Astrocyte (in vitro differentiated cells and primary cell): ENCODE results near the gene NUCKS1. TPM values are rescaled to one million over a fixed set of nuclear protein-coding genes. Genes with fewer than 3 reads are reported as not detected.

Experiments used
- DNase-seq: peaks from one replicate; pipeline ENCODE4 v3.0.0-alpha.2; 2010; ENCODE audit warnings: low read depth
- FAIRE-seq: peaks from 2 replicates; lab custom pipeline; 2011; peaks lifted over from hg19 to GRCh38; lab: Jason Lieb, UNC
- H2AFZ ChIP-seq: 2 replicates; pipeline ENCODE4 v1.6.0; 2012; ENCODE audit warnings: low read depth, low read length, inconsistent platforms
- H3K27ac ChIP-seq: 2 replicates; pipeline ENCODE4 v1.5.1; 2011; ENCODE audit warnings: low read depth, low read length, inconsistent platforms
- H3K27me3 ChIP-seq: 2 replicates; pipeline ENCODE4 v1.6.0; 2011; ENCODE audit warnings: low read length, inconsistent platforms; ENCODE audit not compliant: insufficient read depth
- H3K36me3 ChIP-seq: 2 replicates; pipeline ENCODE4 v1.5.1; 2011; ENCODE audit warnings: low read length, inconsistent platforms; ENCODE audit not compliant: insufficient read depth
- H3K4me1 ChIP-seq: 2 replicates; pipeline ENCODE4 v1.5.1; 2011; ENCODE audit warnings: low read length, inconsistent platforms; ENCODE audit not compliant: insufficient read depth
- H3K4me2 ChIP-seq: 2 replicates; pipeline ENCODE4 v1.6.0; 2012; ENCODE audit warnings: low read length, inconsistent platforms
- H3K4me3 ChIP-seq: 2 replicates; pipeline ENCODE4 v1.5.1; 2011; ENCODE audit warnings: low read depth, mild to moderate bottlenecking, low read length, inconsistent platforms; ENCODE audit not compliant: insufficient read depth
- H3K79me2 ChIP-seq: 2 replicates; pipeline ENCODE4 v1.6.0; 2012; ENCODE audit warnings: mild to moderate bottlenecking, low read length, inconsistent platforms; ENCODE audit not compliant: insufficient read depth
- H3K9ac ChIP-seq: 2 replicates; pipeline ENCODE4 v1.6.0; 2012; ENCODE audit warnings: mild to moderate bottlenecking, low read length, inconsistent platforms
- H3K9me3 ChIP-seq: 2 replicates; pipeline ENCODE4 v1.5.1; 2012; ENCODE audit warnings: low read depth, mild to moderate bottlenecking, low read length, inconsistent platforms; ENCODE audit not compliant: insufficient read depth
- H4K20me1 ChIP-seq: 2 replicates; pipeline ENCODE4 v1.6.0; 2012; ENCODE audit warnings: low read length, inconsistent platforms; ENCODE audit not compliant: insufficient read depth
- H3K27ac Mint-ChIP-seq: one replicate; pipeline ENCODE4 v1.8.0; 2021; ENCODE audit warnings: mild to moderate bottlenecking, mixed read lengths; ENCODE audit not compliant: unreplicated experiment
- H3K27me3 Mint-ChIP-seq: one replicate; pipeline ENCODE4 v1.8.0; 2021; ENCODE audit warnings: low read depth, mixed read lengths; ENCODE audit not compliant: unreplicated experiment
- H3K36me3 Mint-ChIP-seq: one replicate; pipeline ENCODE4 v1.8.0; 2021; ENCODE audit warnings: low read depth, mixed read lengths; ENCODE audit not compliant: unreplicated experiment
- H3K4me1 Mint-ChIP-seq: one replicate; pipeline ENCODE4 v1.8.0; 2021; ENCODE audit warnings: low read depth, mixed read lengths; ENCODE audit not compliant: unreplicated experiment
- H3K4me3 Mint-ChIP-seq: one replicate; pipeline ENCODE4 v1.8.0; 2021; ENCODE audit warnings: mild to moderate bottlenecking, moderate library complexity, mixed read lengths; ENCODE audit not compliant: unreplicated experiment
- H3K9me3 Mint-ChIP-seq: one replicate; pipeline ENCODE4 v1.8.0; 2021; ENCODE audit warnings: mild to moderate bottlenecking, mixed read lengths; ENCODE audit not compliant: unreplicated experiment
- CTCF ChIP-seq: IDR thresholded peaks from 2 replicates; pipeline ENCODE4 v1.5.1; 2011; ENCODE audit warnings: low read depth, mild to moderate bottlenecking, inconsistent platforms, low read length, moderate library complexity; ENCODE audit not compliant: insufficient read depth
- EZH2 ChIP-seq: IDR thresholded peaks from 2 replicates; pipeline ENCODE4 v1.6.1; 2012; ENCODE audit warnings: mild to moderate bottlenecking, low read length, inconsistent platforms; ENCODE audit not compliant: insufficient read depth
- total RNA-seq: library from RNA; stranded (reverse); gene quantifications from 2 replicates; pipeline ENCODE4 v1.2.1, GENCODE V29; 2021

Gene NUCKS1
- total RNA-seq, 1 donor from 2014 or later: 169 TPM

GRCh38 chr1:205749234-205750137 is 496 bp downstream of the NUCKS1 start:
- Mint-ChIP-seq H3K4me3 (peak overlapping the region; percentile 97), H3K27me3 (no peaks in the 10 kb centered on the region)
- FAIRE-seq: no peak

GRCh38 chr1:205748403-205749233 is 1.4 kb downstream of the NUCKS1 start:
- Histone ChIP-seq H2AFZ (peak overlapping the region; percentile 67), H3K4me3 (peak overlapping the region; percentile 86), H3K36me3 (peaks cover 2% of the 10 kb centered on the region), H3K4me2 (peak overlapping the region; percentile 86), H3K4me1 (peaks cover 15% of the 10 kb centered on the region), H3K9ac (peak overlapping the region; percentile 98), H3K27me3 (peaks cover 3% of the 10 kb centered on the region), H4K20me1 (peaks cover 53% of the 10 kb centered on the region), H3K79me2 (peaks cover 58% of the 10 kb centered on the region), H3K9me3 (no peaks in the 10 kb centered on the region), H3K27ac (peak overlapping the region; percentile 89)
- no peak for FAIRE-seq
- Mint-ChIP-seq H3K36me3 (peaks cover 5% of the 10 kb centered on the region), H3K27ac (peak overlapping the region; percentile 92), H3K9me3 (no peaks in the 10 kb centered on the region), H3K4me3 (peak overlapping the region; percentile 97), H3K27me3 (no peaks in the 10 kb centered on the region), H3K4me1 (peaks cover 16% of the 10 kb centered on the region)
- TF ChIP-seq CTCF (no peak), EZH2 (no peak)
- peak; percentile 66 for DNase-seq

More at GRCh38 chr1:205749234-205750137, 496 bp downstream of the NUCKS1 start:
- H3K9ac ChIP-seq: peak overlapping the region; percentile 98
- TF ChIP-seq CTCF: no peak
- no peak for TF ChIP-seq EZH2
- H3K4me1 ChIP-seq: peaks cover 15% of the 10 kb centered on the region
- H2AFZ ChIP-seq: peak overlapping the region; percentile 67
- H3K27me3 ChIP-seq: peaks cover 7% of the 10 kb centered on the region
- H3K79me2 ChIP-seq: peaks cover 49% of the 10 kb centered on the region
- peak overlapping the region; percentile 86 for H3K4me3 ChIP-seq
- peak overlapping the region; percentile 89 for H3K27ac ChIP-seq
- Mint-ChIP-seq H3K4me1 (peaks cover 14% of the 10 kb centered on the region), H3K27ac (peak overlapping the region; percentile 98), H3K9me3 (no peaks in the 10 kb centered on the region), H3K36me3 (peaks cover 5% of the 10 kb centered on the region)
- peaks cover 45% of the 10 kb centered on the region for H4K20me1 ChIP-seq
- H3K9me3 ChIP-seq: no peaks in the 10 kb centered on the region
- DNase-seq: peak; percentile 88
- H3K4me2 ChIP-seq: peak overlapping the region; percentile 86
- peaks cover 2% of the 10 kb centered on the region for H3K36me3 ChIP-seq
